Amygdala (tissue), 56 donors: ENCODE data around the gene MCTP2.

Source experiments
- DNase-seq, 56 donors: peaks; one replicate each; lab custom pipeline; 2025; lab: John Stamatoyannopoulos, UW

The MCTP2 gene

GRCh38 chr15:94383041-94383440, 151.7 kb downstream of the MCTP2 start:
- DNase-seq, result no peak

GRCh38 chr15:94383706-94384105, 152.3 kb downstream of the MCTP2 start:
- DNase-seq, result no peak

GRCh38 chr15:94385441-94385840, 154.1 kb downstream of the MCTP2 start:
- DNase-seq, result no peak

DNA sequence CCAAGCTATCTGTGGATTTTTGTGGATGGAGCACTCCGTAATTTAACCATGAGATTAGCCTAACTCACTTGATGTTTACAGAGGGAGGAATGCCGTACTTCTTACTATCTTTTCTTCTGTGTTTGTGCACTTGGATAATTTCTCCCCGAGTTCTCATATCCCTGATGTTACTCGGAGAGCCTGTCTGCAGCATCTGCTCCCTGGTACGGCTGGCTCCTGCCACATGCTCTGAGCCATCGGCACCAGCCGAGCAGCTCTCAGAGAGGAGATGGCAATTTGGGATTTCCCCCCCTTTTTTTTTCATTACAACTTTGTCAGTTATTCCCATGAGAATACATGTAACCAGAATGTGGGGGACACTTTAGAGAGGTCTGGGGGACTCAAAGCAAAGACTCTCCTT, 155.0 kb downstream of the MCTP2 start:
- DNase-seq, result no peak

- DNase-seq, result no peak
These were observed 156.1 kb downstream of the MCTP2 start for GRCh38 chr15:94387442-94387841.

- DNase-seq, result no peak
These were observed 156.6 kb downstream of the MCTP2 start for GRCh38 chr15:94387849-94388441.

DNA sequence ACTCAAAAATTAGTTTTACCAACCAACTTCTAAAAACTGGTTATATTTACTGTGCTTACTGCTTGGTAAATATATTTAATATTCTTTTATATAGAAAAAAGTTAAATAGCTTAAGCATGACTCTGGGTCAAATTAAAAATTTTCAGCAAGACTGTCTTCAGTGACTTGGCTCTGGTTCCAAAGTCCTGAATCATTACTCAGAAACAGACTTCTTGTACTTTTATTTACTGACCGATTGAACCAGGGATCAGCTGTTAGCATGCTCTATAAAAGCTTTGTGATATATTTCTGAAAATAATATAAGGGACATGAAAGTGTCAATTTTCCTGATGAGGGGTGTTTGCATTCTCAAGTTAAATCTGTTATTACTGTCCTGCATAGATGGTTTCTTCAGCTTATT, 164.3 kb downstream of the MCTP2 start:
- DNase-seq, result no peak

DNA sequence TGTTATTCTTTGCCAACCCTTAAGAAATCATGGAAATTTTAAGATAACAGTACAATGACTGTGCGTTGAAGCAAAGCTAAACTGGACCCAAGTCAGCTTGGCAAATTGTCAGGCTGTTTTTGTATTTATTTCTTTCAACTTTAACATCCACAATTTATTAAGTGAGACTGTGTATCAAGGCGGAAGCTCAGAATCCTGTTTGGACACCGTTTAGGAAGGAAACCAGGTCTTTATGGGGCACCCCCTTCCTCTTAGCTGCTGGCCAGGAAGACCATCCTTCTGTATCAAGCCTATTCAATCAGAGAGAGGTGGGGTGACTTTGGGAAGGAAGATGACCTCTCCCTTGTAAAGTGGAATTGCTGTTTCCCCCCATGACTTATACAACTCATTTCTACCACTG, 166.0 kb downstream of the MCTP2 start:
- DNase-seq, result no peak

DNA sequence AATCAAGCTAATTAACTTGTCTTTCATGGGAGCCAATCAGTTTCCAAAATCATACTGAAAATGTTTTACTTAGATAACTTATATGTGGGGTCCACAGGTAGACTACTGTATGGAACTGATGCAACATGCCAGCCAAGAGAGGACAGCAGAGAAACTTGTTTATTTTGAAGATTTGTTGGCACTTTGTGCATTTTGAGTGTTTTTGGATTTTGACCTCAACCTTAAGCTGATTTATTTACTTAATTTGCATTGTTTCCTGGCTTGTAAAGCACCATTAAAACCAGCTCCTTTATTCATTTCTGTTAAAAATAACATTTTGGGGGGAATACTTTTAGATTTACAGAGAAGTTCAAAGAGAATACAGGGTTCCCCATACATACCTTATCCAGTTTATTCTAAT, 166.6 kb downstream of the MCTP2 start:
- DNase-seq, result no peak

DNA sequence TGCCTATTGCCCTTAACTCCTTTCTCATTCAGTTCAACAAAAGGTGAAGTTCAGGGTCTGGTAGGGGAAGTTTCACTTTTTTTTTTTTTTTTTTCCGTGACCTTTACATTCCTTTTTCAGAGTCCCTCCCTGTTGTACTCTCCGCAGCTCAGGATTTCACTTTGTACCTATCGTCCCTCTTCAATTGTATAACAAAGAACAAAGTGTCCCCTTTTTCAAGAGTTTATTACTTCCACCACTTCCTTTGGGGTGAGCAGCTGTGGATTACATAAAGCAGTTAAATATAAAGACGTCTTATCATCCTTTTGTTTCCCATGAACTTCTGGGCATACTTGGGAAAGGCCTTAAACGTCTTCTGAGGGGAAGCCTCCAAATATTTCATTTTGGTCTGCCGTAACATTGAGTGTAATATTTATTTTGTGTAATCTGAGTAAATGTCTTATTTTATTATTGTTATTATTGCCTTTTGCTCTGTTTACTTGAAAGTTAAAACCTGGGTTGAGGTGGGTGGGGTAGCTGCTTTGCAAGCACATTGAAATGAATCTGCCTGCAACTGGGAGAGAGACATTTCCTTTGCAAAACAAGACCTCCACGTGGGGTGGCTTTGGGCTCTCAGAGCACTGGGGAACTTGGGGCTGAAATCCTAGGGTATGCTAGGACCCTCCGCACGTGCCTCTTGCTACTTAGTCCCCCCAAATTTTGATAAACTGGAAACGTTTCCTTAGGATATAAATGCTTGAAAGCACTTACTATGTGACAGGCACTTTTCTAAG, 169.4 kb downstream of the MCTP2 start:
- DNase-seq, result no peak

DNA sequence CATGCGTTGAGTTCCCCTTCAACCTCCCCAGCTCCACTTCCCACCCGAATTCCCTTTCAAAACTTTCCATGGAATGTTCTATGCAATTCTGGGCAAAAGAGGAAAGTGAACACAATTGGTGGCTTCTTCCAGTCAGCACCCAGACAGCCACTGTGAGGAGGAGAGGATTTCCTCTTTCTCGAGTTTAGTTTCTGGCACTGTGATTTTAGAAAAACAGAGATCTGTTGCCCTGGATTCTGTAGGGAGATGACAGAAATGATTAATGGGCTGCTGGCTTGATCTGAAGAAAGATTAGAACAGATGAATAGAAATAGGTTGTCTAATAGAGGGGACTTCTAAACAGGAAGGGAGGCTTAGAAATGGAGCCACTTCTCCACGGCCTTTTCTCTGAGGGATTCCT, 172.0 kb downstream of the MCTP2 start:
- DNase-seq, result no peak

DNA sequence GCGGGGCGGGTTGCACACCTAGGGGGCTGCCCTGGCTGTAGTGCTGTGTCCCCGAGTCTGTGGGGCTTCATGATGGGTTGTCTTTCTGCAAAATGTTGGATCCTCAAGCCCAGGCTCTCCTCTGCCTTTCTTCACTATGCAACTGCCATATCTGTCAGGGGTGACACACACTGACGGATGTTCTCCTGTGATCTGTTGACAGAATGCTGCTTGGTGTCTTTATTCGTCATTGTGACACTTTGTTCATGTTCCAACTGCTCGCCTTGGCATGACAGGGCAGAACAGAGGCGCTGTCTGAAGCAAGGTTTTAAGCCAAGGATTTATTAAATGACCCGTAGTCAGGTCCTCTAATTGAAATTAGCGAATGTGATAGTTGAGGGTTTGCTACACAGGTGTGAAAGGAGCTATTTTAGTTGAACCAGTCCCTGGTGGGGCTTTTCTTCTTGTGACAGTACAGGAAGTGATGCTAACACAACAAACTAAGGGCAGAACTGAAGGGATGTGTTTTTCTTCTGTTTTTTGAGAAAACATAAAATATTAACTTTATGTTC, 173.4 kb downstream of the MCTP2 start:
- DNase-seq, result no peak

GRCh38 chr15:94411285-94411684, 179.9 kb downstream of the MCTP2 start:
- DNase-seq, result no peak

DNA sequence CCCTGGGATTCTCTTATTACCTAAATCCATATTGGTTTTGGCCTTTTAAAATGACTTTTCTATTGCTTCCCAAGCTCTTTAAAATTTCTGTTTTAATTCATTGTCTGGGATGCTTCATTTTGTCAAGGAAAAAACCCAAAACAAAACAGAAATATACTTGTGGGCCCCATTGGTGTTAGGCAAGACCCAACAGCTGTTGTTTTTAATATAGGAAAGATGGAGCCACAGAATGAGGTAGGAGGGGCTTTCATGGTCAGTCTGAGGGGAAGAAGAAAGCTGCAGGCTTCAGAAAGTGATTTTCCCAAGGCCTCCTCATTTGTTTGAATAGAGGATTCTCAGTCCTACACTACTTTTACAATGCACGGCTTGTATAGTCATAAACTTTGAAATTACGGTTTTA, 180.5 kb downstream of the MCTP2 start:
- no peak for DNase-seq

DNA sequence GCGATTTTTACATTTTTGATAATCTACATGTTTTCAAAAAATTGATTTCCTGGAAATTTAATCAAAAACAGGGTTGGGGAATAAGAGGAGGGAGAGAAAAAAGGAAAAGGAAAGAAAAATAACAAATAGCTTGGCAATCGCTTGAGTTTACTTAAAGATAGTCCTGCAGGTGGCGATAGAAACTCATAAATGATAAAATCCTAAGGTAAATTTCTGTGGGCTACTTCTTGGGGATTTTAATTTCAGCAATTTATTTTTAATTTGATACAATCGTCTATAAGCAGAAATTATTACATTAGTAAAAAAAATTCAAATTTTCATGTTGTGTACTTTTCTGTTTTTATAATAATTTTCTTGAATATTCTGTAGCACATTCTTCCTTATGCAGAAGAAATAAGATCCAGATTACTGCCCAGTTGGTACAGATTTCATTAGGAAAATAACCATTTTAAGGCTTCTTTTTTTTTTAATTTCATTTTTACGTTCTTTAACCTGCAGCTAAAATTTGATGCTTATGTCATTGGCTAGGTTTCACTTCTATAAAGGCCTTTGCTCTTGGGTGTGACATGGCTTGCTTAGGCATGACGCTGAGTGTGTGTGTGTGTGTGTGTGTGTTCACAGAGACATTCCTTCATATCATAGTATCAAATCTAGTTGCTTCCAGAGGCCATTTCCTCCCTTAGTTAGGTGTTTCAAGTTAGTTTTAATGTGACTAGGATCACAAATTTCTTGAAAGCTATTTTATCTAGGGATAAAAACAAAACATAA, 181.8 kb downstream of the MCTP2 start:
- DNase-seq, result no peak

GRCh38 chr15:94414916-94415315, 183.6 kb downstream of the MCTP2 start:
- no peak for DNase-seq

DNA sequence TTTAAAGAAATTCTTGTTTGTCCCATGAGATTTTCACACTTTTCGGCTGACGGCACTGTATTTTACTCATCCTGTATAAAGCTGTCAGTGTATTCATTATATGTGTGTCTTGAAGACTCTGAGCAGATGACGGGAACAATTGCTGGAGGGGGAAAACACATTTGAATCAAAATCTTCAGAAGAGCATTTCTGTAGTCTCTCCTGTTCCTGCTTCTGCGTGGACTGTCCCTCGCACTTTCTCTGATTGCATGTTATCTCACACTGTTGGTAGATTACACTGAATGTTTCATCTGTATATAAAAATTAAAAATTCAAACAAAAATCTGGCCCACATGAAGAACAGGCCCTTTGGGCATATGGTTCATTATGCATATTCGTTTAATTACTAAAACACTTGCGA, 184.9 kb downstream of the MCTP2 start:
- DNase-seq, result no peak

DNA sequence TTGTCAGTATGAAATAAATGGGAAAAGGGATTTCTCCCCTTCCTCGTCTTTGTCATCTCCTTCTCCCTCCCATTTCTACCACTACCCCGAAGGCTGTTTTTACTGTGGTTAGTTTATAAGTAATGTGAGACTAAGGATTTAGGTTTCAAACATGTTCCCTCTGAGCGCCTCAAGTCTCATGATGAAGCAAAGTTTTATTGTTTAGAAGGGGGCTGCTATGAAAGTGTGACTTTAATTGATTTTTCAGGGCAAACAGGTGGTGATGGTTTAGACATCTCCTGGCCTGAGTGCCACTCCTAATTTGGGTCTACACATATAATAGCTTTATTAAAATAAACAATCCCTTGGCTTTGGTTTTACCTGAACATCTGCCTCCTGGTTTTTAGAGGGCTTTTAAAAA, 185.5 kb downstream of the MCTP2 start:
- no peak for DNase-seq

DNA sequence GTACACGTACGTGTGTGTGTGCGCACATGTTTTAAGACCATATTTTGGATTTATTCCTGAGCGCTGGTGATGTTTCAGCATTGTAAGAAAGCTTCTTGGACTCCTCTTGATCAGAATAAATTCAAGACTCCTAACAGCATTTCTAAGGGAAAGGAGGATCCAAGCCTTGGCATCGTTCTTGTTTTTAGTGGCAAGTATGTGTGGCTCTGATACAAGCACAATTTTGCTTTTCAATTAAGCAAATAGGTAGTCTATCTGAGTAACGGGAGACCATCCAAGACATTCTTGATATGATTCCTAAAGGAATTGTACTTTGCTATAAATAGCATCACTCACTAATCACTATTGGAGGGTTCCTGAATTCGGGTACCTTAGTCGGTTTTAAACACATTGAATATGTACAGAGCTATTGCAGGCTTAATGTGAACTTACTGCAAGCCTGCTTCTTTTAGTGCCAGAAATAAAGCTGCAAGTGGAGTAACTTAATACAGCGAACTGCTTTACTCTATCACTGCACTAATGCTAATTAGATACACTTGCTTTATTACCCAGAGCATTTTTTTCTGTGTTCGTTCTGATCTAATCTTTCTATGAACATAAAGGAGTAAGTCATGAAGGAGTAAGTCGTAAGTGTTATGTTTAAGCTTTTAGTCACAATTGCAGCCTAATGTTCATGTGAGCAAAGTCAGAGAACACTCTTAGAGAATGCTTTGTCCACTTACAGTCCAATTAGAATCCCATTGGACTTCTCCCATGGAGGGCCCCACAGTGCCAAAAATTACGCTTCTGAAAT, 186.3 kb downstream of the MCTP2 start:
- no peak for DNase-seq

DNA sequence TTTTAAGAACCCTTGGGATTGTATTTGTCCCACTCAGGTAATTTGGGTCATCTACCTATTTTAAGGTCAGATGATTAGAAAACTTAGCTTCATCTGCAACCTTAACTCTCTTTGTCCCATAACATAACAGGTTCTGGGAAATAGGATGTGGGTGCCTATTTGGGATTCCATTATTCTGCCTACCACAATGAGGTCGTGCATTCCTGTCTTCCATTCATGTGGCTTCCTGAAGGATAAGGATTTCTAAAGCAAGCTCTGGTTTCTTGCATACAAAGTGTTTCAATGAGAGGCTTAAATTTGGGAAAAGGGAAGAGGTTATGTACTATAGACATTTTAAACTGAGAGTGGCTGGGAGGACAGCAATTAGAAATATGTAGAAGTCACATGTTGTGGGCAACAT, 190.3 kb downstream of the MCTP2 start:
- no peak for DNase-seq

DNA sequence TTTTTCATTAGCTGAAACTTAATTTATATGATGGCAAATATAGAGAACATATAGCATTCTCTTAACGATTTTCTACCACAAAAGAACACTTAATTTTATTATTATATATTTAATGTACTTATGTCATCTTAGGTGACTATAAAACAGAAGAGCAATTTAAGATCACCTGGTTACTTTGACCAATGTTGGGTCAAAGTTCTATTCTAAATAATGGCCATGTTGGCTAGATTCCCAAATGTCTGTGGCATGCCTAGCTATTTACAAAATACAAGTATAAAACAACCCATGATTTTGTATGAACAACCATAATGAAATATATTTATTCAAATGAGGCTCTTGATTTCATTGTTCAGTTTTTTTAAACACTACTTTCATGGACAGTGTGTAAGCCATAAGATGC, 200.9 kb downstream of the MCTP2 start:
- DNase-seq, result no peak
